Thyroid gland (tissue), 4 donors: ENCODE measurements around the gene BHLHA15.

Experiments
- POLR2A ChIP-seq, 2 donors: fragments of 450-650 bp; IDR thresholded peaks; one replicate each; pipeline ENCODE4 v1.6.1; 2017; ENCODE audit warnings: antibody characterized with exemption in 2 of 2, mild to moderate bottlenecking in 2 of 2, moderate library complexity in 1 of 2
- TF ChIP-seq, protein P1 (sequence below), 6 experiments: fragments of 200-600 bp in 3 of 6; fragments of 450-650 bp in 3 of 6; sonication (generic) in 3 of 6; IDR thresholded peaks; one replicate each; pipeline ENCODE4 v1.5.1; 2016 to 2019; ENCODE audit warnings: antibody characterized with exemption in 6 of 6, mild to moderate bottlenecking in 2 of 6, inconsistent platforms in 1 of 6, moderate library complexity in 1 of 6

DNA sequence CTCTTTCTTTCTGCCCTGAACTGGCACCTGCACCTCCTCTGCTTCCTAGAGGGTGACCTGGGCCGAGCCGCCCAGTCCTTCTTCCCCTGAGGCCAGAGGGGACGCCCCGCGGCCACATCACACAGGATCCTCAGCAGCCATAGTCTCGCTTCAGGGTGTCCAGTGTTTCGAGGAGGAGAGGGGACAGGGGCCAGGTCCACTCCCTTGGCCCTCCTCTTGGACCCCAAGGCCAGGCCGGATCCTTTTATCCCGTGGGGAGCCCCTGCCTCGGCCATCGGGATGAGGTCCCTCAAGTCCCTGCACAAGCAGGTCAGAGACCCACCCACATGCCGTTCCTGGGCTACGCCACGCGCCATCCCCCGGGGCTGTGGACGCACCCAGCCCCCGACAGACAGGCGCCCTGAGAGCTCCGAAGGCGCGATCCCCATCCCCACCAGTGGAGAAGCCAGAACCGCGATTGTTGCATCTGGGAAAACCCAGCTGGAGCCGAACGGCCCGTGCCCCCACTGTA, 3.6 kb downstream of the BHLHA15 start:
- TF ChIP-seq POLR2A (IDR thresholded peaks at IDR 0.05): no peak
- TF ChIP-seq, protein P1, sequence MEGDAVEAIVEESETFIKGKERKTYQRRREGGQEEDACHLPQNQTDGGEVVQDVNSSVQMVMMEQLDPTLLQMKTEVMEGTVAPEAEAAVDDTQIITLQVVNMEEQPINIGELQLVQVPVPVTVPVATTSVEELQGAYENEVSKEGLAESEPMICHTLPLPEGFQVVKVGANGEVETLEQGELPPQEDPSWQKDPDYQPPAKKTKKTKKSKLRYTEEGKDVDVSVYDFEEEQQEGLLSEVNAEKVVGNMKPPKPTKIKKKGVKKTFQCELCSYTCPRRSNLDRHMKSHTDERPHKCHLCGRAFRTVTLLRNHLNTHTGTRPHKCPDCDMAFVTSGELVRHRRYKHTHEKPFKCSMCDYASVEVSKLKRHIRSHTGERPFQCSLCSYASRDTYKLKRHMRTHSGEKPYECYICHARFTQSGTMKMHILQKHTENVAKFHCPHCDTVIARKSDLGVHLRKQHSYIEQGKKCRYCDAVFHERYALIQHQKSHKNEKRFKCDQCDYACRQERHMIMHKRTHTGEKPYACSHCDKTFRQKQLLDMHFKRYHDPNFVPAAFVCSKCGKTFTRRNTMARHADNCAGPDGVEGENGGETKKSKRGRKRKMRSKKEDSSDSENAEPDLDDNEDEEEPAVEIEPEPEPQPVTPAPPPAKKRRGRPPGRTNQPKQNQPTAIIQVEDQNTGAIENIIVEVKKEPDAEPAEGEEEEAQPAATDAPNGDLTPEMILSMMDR (IDR thresholded peaks at IDR 0.05): no peak
